Measurements from ENCODE around the gene ATP1A4. TPM values are rescaled to one million over a fixed set of nuclear protein-coding genes. Genes with fewer than 3 reads are reported as not detected.

The ATP1A4 gene
- total and polyA plus RNA-seq, 2 of the 13 experiments (the other 11 are each of a cell fraction or from before 2014, with no cell fraction given), result not detected

GRCh38 chr1:160139840-160140239, 11.6 kb upstream of the ATP1A4 start:
- peaks cover 0 to 4% of the 10 kb centered on the region in 2 experiments; a peak in 2 of 5 replicates for H3K27me3 ChIP-seq (ENCODE audit: control insufficient read depth in 1 of 2, insufficient read depth in 2 of 2, low read length in 2 of 2)
- ChIA-PET POLR2A (no interaction called here), CTCF (ENCODE audit: low intra/inter-chr PET ratio, low total read pairs) (no interaction called here)
- 69% methylated on average over 8 of the region's 8 CpGs for WGBS (ENCODE audit: low lambda C conversion rate)
- H2AFZ ChIP-seq (ENCODE audit: low read length), result no peak overlapping the region
- no peaks in the 10 kb centered on the region for H3K36me3 ChIP-seq (replicated peaks in 1 of 2; ENCODE audit: control insufficient read depth in 1 of 2, insufficient read depth in 2 of 2, low read length in 2 of 2)
- no peaks in the 10 kb centered on the region for H3K79me2 ChIP-seq (ENCODE audit: insufficient read depth, low read length)
- intact Hi-C loops (cut with micrococcal nuclease; ENCODE audit: unreplicated experiment), result no loop called here
- in situ Hi-C loops (cut with HindIII; ENCODE audit: extremely low pct_ligation_motif_present, low pct_unique_long_range_greater_than_20kb), result no loop called here
- no TSS peak for BruUV-seq (replicated peaks)
- TF ChIP-seq ZNF430 (CRISPR knock-in tag; IDR thresholded peaks at IDR 0.05) (no peak), KAT2B (IDR thresholded peaks at IDR 0.05; ENCODE audit: borderline replicate concordance, low read depth, low read length) (no peak), FOXK2 (IDR thresholded peaks at IDR 0.05) (no peak), ZNF180 (CRISPR knock-in tag; IDR thresholded peaks at IDR 0.05; ENCODE audit: borderline replicate concordance, low read depth) (no peak), MED13 (CRISPR knock-in tag; IDR thresholded peaks at IDR 0.05) (no peak), ZNF34 (CRISPR knock-in tag; IDR thresholded peaks at IDR 0.05; ENCODE audit: borderline replicate concordance) (no peak), CHD2 (IDR thresholded peaks at IDR 0.05; ENCODE audit: low read depth, low read length) (no peak), ZNF496 (CRISPR knock-in tag; IDR thresholded peaks at IDR 0.05; ENCODE audit: insufficient replicate concordance) (no peak), ZNF234 (CRISPR knock-in tag; conservative IDR thresholded peaks at IDR 0.05) (no peak), FOXP1 (IDR thresholded peaks at IDR 0.05) (no peak), FOXP1 (CRISPR knock-in tag; IDR thresholded peaks at IDR 0.05) (no peak)
- no peak for FAIRE-seq
- no peak overlapping the region for H3K4me3 ChIP-seq (replicated peaks in 1 of 3; ENCODE audit: insufficient read depth in 1 of 3, low read depth in 2 of 3, low read length in 3 of 3)
- ATAC-seq, result no peak
- DNase-seq (ENCODE audit: low spot score), result no peak
- H3K9me3 ChIP-seq (ENCODE audit: low read length), result no peaks in the 10 kb centered on the region
- H3K27ac ChIP-seq (ENCODE audit: extremely low read length, insufficient read depth, low read length), result no peak overlapping the region
- no peak overlapping the region for H3K4me2 ChIP-seq (ENCODE audit: low read depth, low read length)
- H3K9ac ChIP-seq (ENCODE audit: insufficient read depth, low read depth, low read length), result no peak overlapping the region
- H4K20me1 ChIP-seq (ENCODE audit: insufficient read depth, low read length), result no peaks in the 10 kb centered on the region
- H3K4me1 ChIP-seq (ENCODE audit: insufficient read depth, low read length), result no peaks in the 10 kb centered on the region

- DNase-seq (ENCODE audit: low spot score), result no peak
- POLR2A ChIA-PET, result no interaction called here
- no peak overlapping the region for H3K9ac ChIP-seq (ENCODE audit: insufficient read depth, low read depth, low read length)
- H3K4me3 ChIP-seq (replicated peaks in 1 of 3; ENCODE audit: insufficient read depth in 1 of 3, low read depth in 2 of 3, low read length in 3 of 3), result no peak overlapping the region
- WGBS (ENCODE audit: low lambda C conversion rate), result 9% methylated on average over 1 of the region's 1 CpG
- no peaks in the 10 kb centered on the region for H4K20me1 ChIP-seq (ENCODE audit: insufficient read depth, low read length)
- no peak for ATAC-seq
- intact Hi-C loops (cut with micrococcal nuclease; ENCODE audit: unreplicated experiment), result no loop called here
- H3K36me3 ChIP-seq (replicated peaks in 1 of 2; ENCODE audit: control insufficient read depth in 1 of 2, insufficient read depth in 2 of 2, low read length in 2 of 2), result no peaks in the 10 kb centered on the region
- CTCF ChIA-PET (ENCODE audit: low intra/inter-chr PET ratio, low total read pairs), result no interaction called here
- no TSS peak for BruUV-seq (replicated peaks)
- H3K4me1 ChIP-seq (ENCODE audit: insufficient read depth, low read length), result peaks cover 15% of the 10 kb centered on the region
- H3K27ac ChIP-seq (ENCODE audit: extremely low read length, insufficient read depth, low read length), result no peak overlapping the region
- TF ChIP-seq ZNF777 (CRISPR knock-in tag; IDR thresholded peaks at IDR 0.05), result no peak
- no peak for TF ChIP-seq ZSCAN31 (CRISPR knock-in tag; IDR thresholded peaks at IDR 0.05; ENCODE audit: low read depth)
- no peak for TF ChIP-seq ZNF644 (CRISPR knock-in tag; IDR thresholded peaks at IDR 0.05; ENCODE audit: low read depth)
- no peak for TF ChIP-seq SMARCE1 (IDR thresholded peaks at IDR 0.05; ENCODE audit: borderline replicate concordance)
- TF ChIP-seq ISL2 (CRISPR knock-in tag; IDR thresholded peaks at IDR 0.05), result no peak
- no peak for TF ChIP-seq ZNF562 (CRISPR knock-in tag; IDR thresholded peaks at IDR 0.05; ENCODE audit: borderline replicate concordance)
- TF ChIP-seq, protein P1, sequence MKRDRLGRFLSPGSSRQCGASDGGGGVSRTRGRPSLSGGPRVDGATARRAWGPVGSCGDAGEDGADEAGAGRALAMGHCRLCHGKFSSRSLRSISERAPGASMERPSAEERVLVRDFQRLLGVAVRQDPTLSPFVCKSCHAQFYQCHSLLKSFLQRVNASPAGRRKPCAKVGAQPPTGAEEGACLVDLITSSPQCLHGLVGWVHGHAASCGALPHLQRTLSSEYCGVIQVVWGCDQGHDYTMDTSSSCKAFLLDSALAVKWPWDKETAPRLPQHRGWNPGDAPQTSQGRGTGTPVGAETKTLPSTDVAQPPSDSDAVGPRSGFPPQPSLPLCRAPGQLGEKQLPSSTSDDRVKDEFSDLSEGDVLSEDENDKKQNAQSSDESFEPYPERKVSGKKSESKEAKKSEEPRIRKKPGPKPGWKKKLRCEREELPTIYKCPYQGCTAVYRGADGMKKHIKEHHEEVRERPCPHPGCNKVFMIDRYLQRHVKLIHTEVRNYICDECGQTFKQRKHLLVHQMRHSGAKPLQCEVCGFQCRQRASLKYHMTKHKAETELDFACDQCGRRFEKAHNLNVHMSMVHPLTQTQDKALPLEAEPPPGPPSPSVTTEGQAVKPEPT (CRISPR knock-in tag; IDR thresholded peaks at IDR 0.05; ENCODE audit: low read depth), result no peak
- H3K4me2 ChIP-seq (ENCODE audit: low read depth, low read length), result no peak overlapping the region
- in situ Hi-C loops (cut with HindIII; ENCODE audit: extremely low pct_ligation_motif_present, low pct_unique_long_range_greater_than_20kb), result no loop called here
- no peaks in the 10 kb centered on the region for H3K79me2 ChIP-seq (ENCODE audit: insufficient read depth, low read length)
- H2AFZ ChIP-seq (ENCODE audit: low read length), result no peak overlapping the region
- H3K9me3 ChIP-seq (ENCODE audit: low read length), result no peaks in the 10 kb centered on the region
- no peak for FAIRE-seq
- peaks cover 0 to 4% of the 10 kb centered on the region in 2 experiments; a peak in 2 of 5 replicates for H3K27me3 ChIP-seq (ENCODE audit: control insufficient read depth in 1 of 2, insufficient read depth in 2 of 2, low read length in 2 of 2)
Observed at GRCh38 chr1:160143695-160144094, 7.7 kb upstream of the ATP1A4 start.

Data from HepG2 (cell line).